GM21825 (cell line): Measurements from ENCODE around the gene NELL1.

Experiments
- ATAC-seq: cut with Tn5 transposase; IDR thresholded peaks from one replicate; pipeline ENCODE4 v1.9.1; 2021; ENCODE audit warnings: mild to moderate bottlenecking, moderate library complexity; ENCODE audit not compliant: unreplicated experiment

Gene NELL1

DNA sequence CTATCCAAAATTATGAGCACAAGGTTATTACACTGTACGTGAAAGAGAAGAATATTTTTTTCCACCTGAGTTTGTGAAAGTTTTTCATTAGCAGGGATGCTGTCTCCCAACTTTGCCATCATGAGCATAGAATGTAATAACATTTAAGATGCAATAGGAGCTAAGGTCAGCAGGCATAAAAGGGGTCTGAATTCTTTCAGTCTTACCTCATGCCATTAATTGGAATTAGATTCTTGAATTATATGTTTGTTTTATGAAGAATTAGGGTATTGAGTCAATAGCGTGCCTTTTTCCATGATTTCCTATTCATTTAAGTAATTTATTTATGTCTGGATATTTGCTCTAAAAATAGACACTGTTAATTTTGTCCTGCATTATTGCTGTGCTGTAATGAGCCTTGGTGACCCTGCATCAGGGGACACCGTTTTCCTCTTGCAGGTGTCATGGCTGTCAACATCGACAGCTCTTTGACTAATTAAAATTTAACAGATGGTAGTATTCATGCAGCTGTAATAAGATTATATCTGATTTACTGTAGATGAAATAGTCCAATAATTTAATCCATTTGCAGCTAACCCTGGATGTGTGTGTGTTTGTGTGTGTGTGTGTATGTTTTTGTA is 637.5 kb downstream of the NELL1 start:
- ATAC-seq: no peak

DNA sequence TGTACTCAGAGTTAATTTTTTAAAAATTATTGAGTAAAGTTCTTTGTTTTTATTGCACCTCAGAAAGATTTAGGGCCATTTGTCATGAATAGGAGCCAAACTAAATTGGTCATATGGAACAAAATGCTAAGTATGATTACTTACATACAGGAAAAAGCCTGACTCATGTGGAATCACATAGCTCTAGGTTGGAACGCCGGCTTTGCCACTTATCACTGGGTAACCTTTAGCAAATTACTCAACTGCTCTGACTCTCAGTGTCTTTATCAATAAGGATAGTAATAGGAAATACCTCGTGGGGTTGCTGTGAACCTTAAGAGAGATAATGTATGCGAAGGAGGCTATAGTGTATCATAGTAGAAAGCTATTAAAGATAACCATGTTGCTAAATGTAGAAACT is 638.5 kb downstream of the NELL1 start:
- no peak for ATAC-seq

DNA sequence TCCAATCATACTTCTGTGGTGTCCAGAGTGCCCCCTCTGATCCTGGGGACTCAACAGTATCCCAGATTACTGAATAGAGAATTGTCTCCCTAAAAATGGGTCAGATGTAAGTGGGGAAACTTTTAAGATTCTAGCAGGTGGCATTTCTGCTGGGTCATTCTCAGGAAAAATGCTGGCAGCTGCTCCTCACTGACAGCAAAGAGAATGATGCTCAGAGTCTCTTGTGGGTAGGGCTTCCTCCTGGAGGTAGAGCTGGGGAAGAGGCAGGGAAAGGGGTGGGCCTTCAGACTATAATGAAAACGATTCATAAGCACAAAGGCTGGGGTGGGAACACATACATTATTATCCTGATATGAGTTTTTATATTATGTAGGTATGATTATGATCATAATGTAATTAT is 647.2 kb downstream of the NELL1 start:
- ATAC-seq: no peak

DNA sequence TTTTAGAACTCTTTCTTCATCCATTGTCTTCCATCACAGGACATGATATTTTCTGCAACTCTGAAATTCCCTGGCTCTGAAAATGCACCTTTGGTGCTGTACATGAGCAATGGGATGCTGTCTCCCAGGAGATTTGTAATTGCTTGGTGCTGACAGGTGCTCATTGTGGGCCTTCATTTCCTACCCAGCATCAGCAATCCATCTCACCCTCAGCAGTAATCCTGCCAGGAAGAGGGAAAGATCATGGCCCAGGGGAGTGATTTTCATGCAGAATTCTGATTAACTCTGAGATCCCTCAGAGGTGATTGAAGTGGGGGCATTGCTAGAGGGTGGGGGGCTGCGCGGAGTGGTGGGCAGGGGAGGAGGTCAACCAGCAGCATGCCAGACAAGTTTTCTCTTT is 651.7 kb downstream of the NELL1 start:
- no peak for ATAC-seq

DNA sequence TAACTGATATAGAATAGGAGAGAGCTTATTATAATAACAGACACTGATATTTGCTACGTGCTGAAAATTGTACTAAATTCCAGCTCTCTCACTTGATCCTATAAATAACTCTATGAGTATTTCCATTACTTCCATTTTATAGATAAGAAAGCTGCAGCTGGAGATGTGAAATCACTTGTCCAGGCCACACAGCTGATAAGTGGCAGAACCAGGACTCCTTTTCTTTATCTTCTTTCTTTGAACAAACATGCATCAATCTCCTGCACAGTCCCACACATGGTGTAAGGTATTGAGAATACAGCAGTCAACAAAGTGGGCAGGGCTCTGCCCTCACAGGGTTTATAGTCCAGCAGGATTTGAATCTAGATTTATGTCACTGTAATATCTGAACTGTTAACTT is 652.1 kb downstream of the NELL1 start:
- no peak for ATAC-seq

DNA sequence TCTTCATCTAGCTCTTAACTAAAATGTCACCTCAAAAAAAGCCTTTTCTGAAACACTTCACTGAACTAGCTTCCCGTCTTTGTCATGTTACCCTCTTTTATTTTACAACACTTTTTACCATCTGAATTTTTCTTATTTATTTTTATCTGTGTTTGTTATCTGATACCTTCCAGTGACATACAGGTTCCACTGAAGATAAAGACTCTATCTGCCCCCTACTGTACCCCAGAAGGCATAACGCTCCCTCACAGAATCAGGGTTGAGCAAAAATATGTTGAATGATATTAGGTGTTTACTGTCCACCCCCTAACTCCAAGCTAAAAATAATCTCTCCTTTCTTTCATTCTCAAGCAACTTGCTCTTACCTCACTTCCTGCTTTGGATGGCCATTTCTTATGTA is 654.2 kb downstream of the NELL1 start:
- ATAC-seq: no peak

DNA sequence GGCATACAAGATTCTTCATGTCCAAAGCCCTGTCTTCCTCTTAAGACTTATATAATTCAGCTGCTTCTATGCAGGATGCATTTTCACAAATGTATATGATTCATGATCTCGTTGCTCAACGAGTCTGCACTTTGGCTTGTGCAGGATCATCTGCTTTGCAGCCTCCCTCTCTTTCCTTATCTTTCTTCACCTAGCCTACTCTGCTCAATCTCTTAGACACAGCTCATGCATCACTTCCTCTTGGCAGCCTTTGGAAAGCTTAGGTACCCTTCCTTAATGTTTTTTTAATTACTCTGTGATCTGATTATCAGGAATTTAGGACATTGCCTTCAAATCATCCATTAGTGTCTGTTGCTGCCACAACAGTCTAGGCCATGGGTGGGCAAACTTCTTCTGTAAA is 673.8 kb downstream of the NELL1 start:
- ATAC-seq: no peak

DNA sequence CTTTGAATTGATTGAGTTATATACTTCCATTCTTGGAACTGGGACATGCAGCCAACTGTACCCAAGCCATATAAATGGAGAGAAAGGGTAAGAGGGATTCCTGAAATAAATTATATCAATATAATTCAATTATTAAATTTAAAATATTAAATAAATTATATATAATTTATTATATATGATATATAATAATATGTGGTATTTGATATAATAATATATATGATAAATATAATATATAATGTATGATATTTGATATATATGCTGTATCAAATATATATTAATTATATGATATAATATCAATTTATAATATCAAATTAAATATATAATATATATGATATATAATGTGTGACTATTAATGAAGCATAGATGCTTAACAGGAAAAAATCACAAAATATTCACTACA is 677.0 kb downstream of the NELL1 start:
- ATAC-seq: no peak

DNA sequence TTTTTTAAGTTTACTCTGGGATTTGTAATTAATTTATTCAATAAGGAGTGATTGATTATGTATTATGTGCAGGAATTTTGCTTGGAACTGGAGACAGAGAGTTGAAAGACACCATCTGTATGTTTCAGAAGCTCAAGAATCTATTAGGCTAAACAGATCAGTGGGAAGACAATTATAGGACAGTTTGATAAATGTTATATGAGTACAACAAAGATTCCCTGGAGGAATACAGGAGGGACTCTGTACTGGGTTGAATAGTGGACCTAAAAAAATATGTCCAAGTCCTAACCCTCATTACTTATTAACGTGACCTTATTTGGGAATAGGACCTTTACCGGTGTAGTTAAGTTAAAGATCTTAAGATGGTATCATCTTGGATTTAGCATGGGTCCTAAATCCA is 681.2 kb downstream of the NELL1 start:
- no peak for ATAC-seq

DNA sequence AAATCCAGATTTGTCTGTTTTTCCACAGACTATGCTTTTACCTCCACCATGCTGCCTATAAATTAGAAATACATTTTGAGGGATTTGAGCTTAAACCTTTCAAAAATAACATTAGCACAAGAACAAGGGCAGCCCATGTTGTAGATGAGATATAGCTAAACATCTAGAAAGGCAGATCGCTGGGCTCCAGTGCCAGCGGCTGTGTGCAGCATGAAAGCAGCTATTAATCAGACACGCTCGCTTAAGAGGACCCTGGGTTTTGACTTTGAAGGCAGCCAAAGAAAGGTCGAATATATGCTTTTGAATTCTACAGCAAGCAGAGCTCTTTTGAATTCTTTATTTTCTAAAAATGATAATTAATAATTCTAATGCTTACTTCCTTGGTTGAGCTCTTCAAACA is 684.0 kb downstream of the NELL1 start:
- no peak for ATAC-seq

DNA sequence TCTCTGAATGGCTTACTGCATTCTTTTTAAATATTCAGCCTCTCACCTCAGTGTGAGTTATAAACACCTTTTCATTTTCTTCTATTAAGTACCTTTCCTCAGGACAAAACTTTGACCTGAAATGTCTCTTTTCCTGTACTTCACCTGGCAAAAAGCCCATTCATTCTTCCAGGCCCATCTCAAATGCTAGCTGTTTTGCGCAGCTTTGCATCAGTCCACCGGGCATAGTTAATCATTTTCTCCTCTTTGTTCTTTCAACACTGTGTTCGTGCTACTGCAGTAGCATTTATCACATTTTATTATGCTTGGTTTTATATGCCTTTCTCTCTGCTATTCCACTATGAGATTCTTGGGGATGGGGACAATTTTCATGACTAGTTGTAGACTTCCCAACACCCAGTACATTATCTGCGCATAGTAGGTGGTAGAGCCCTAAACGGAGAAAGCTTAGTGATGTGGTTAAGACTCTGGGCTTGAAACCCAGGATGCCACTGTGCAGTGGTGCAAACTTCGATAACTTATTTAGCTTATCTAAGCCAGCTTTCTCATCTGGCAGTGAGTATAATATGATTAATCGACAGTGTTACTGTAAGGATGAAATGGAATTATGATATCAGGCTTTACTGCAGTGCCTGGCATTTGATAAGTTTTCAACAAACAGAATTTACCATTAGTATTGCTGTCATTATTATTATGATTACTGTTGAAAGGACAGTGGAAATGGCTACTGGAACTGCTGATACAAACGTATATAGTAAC is 695.7 kb downstream of the NELL1 start:
- ATAC-seq: no peak

DNA sequence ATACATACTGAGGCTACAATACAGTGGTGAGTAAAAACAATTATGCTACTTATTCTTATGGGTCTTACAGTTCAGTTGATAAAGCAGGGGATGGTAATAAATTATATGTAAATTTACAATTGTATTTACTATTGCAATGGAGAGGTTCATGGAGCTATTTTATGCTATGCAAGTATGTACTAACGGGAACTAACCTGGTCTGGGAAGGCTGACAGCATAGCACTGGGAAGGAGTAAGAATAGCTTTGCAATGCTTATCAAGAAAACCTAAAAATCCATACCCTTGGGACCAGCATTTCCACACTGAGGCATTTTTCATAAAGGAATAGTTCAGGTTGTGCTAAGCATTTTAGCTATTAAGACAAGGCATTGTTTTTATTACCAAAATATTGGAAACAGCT is 700.6 kb downstream of the NELL1 start:
- no peak for ATAC-seq

DNA sequence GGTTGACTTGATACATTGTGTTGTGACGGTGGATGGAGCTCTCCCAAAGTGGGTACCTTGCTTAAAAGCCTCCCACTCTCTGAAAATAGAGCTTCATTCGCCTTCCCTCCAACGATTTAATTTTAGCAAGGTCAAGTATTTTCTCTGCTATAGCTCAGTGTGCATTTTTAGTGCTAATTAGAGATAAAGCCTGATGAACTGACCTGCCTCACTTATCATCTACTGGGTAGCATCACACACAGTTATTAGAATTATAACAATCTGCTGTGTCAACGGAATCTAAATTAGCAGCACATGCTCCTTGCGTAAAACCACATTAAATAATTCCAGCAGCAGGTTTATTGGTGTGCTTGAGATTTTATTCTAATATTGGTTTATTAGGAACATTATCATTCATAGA is 701.7 kb downstream of the NELL1 start:
- no peak for ATAC-seq

DNA sequence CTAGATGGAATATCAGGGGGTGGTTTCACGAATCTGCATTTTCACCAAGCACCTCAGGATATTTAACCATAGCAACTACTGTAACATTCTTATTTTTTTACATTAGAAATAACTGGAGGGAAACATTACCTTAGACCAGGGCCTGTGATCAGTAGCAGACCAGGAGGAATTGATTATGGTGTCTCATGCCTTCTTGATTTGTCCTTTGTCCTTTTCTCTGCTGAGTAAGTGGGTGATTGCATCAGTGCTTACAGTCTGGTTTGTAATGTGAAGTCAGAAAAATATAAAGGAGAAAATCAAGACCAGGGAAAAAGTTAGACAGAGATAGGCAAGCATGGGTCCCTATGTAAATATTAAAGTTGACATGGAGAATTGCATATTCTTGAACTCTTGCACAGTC is 703.3 kb downstream of the NELL1 start:
- ATAC-seq: no peak

DNA sequence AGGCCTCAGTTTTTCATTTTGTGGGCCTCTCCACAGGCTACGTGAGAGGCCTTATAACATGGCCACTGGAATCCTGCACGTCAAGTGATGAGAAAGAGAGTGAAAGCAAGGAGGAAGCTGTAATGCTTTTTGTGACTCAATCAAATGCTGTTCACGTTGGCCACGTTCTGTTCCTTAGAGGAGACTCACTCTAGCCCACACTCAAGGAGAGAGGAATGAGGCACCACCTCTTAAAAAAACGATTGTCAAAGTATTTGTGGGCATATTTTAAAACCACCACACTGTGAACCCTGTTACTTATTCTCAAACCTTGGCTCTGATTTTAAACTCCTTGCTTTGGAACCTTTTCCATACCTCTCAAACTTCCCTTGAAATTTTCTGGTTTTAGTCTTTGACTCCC is 705.0 kb downstream of the NELL1 start:
- ATAC-seq: no peak

DNA sequence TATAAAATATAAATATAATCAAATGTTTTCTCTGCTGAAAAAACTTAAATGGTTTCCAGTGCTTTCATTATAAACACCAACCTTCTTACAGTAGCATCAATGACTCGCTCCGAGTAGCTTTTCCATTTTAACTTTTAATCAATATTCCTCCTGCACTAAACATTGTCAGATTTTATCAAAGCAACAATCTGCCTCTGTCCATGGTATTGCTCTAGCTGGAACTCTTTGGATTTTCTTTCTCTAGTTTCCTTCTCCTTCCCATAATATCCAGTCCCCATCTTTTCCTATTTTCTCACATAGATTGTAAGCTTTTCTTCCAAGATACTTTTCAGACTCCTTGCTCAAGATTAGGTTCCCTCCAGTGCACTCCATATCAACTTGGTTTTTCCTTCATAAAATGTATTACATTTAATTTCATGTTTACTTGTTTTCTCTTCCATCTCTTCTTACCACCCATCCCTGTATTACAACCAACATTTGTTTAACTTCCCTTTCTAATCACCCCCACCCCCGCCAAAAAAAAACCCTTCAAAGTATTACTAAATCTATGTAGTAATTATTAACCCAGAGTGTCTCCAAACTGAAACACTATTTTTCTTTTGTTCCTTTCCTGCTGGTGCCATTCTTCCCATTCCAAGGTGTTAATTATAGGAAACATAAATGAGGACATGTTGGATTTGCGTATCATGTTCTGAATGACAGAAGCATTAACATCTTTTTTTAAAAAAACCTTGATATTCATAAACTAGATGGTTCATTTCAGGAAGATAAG is 716.5 kb downstream of the NELL1 start:
- ATAC-seq: no peak

DNA sequence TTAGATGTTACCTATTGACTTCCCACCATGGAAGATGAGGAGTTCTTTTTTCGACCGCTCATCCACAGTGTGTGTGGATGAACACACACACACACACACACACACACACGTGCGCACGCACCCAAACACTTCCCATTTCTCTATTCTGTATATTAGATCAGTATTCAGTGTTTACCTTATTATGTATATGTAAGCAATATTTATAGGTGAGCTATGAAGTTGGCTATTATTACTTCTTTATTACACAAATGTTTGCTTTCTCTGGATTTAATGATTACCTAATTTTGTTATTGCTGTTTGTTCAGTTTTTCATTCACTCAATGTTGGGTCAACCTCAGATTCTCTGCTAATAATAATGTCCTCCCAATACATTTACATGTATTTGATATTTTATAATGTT is 721.0 kb downstream of the NELL1 start:
- ATAC-seq: no peak

DNA sequence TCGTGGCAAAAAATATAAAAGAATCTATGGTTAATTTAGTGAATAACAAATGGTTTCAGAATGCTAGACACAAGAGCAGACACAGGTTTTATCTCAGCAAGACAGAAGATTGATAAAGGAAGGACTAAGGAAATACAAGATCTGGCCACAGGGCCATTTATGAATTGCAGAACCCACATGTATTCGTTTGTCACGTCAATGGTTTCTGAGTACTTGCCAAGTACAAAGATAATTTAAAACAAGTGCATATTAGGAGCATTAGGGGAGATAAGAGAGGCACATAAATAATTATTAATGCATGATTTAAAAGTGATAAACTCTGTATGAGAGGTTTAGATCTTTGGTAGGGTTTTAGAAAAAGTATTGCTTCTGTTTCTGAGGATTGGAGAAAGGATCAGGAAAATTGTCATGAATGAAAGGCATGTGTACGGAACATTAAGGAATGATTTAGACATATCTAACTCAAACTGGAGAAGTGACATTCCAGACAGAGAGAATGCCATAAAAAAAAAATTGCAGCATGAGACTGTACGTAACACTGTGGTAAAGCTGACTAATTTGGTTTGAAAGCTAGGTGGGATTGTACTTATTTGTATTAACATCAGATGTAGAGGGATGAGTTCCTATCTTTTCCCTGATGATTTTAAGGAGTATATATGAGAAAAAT is 727.1 kb downstream of the NELL1 start:
- no peak for ATAC-seq

DNA sequence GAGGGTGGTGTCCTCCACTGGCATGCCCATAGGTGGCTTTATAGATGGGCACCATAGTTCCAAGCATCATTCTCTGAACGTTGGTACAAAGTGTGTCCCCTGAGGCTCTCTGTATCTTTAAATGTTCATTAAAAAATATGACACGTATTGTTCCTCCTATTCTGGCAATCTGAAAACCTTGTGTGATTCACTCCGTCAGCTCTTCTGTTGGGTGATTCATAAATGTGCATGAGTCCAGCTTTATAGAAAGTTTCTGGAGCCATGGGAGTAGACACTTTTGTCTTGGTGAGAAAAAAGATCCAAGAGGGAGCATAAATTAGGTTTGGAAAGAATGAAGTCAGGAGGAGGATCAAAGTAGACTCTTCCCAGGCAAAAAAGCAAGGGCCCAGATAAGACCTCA is 728.8 kb downstream of the NELL1 start:
- no peak for ATAC-seq

DNA sequence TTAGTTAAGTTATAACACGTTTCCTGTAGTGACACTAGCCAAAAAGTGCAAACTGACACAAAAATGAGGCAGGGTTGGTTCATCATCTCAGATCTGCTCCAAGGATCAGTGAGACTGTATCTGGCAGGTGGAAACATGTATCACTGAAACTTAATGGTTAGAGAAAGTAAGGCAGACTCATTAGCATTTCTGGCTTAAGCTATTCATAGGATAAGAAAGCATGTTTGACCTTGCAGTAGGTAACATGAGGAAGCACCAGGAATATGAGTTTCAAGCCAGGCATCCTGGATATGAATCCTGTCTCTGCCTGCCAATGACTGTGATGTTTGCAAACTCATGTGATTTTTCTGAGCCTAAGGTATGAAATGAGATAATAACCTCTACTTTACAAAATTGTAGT is 732.1 kb downstream of the NELL1 start:
- no peak for ATAC-seq

DNA sequence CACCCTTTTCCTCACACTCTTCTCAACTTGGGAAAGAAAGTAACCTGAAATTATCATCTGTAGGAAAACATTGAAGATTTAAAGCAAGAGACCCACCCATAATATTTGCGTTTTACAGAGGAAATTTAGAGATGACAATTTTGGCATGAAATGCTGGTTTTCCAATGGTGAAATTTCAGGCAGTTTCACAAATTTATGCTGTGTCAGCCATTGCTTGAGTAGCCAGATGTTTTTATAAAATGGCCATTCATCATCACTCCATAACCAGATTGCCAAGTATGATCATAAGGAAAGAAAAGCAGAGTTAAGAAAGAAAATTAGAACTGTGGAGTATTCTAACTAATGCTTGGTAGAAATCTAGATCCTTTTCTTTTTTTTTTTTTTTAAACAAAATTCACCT is 732.9 kb downstream of the NELL1 start:
- ATAC-seq: no peak

DNA sequence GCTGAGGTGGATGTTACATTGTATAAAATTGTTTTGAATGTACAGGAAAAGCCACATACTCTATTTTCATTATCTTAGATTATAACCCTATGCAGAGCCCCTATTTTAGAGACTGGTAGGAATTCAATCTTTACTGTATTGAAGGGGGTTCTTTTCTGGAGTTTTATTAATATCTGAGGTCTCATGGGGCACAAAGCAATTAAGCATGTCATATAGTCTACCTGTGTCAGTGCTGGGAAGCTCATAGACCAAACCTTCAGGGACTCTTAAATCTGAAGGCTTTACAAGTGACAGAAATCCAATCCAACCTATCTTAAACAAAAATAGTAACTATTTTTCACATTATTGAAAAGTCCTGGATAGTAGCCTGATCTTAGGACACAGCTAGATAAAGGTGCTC is 733.7 kb downstream of the NELL1 start:
- no peak for ATAC-seq
